ENCODE results near the gene ERVK3-1.

The ERVK3-1 gene

DNA sequence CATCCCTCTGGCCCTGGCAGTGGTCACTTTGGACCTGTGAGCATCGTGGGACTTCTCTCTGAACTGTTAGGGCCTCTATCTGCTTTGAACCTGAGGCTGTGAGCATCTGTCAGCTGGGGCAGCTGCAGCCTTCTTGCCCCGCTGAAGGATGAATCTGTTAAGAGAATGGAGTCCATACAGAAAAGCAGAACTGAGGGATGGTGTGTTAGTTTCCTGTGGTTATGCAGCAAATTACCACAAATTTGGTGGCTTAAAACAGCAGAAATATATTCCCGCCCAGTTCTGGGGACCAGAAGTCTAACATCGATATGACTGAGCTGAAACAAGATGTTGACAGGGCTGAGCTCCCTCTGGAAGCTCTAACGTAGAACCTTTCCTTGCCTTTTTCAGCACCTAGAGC lies 59.0 kb downstream of the ERVK3-1 start:
- TF ChIP-seq, protein P1, sequence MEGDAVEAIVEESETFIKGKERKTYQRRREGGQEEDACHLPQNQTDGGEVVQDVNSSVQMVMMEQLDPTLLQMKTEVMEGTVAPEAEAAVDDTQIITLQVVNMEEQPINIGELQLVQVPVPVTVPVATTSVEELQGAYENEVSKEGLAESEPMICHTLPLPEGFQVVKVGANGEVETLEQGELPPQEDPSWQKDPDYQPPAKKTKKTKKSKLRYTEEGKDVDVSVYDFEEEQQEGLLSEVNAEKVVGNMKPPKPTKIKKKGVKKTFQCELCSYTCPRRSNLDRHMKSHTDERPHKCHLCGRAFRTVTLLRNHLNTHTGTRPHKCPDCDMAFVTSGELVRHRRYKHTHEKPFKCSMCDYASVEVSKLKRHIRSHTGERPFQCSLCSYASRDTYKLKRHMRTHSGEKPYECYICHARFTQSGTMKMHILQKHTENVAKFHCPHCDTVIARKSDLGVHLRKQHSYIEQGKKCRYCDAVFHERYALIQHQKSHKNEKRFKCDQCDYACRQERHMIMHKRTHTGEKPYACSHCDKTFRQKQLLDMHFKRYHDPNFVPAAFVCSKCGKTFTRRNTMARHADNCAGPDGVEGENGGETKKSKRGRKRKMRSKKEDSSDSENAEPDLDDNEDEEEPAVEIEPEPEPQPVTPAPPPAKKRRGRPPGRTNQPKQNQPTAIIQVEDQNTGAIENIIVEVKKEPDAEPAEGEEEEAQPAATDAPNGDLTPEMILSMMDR (IDR thresholded peaks at IDR 0.05; ENCODE audit: insufficient read depth, low read depth, low read length, missing control alignments): no peak
- peak; percentile 46 for DNase-seq (ENCODE audit: low read depth)

More for the DNA sequence above, 59.0 kb downstream of the ERVK3-1 start:
- H3K4me3 ChIP-seq (ENCODE audit: low read depth, low read length): no peak overlapping the region

Measured in GM12865 (cell line).